Measurements from ENCODE around the gene BRCA2. TPM values are rescaled to one million over a fixed set of nuclear protein-coding genes. Genes with fewer than 3 reads are reported as not detected.

Gene BRCA2, protein sequence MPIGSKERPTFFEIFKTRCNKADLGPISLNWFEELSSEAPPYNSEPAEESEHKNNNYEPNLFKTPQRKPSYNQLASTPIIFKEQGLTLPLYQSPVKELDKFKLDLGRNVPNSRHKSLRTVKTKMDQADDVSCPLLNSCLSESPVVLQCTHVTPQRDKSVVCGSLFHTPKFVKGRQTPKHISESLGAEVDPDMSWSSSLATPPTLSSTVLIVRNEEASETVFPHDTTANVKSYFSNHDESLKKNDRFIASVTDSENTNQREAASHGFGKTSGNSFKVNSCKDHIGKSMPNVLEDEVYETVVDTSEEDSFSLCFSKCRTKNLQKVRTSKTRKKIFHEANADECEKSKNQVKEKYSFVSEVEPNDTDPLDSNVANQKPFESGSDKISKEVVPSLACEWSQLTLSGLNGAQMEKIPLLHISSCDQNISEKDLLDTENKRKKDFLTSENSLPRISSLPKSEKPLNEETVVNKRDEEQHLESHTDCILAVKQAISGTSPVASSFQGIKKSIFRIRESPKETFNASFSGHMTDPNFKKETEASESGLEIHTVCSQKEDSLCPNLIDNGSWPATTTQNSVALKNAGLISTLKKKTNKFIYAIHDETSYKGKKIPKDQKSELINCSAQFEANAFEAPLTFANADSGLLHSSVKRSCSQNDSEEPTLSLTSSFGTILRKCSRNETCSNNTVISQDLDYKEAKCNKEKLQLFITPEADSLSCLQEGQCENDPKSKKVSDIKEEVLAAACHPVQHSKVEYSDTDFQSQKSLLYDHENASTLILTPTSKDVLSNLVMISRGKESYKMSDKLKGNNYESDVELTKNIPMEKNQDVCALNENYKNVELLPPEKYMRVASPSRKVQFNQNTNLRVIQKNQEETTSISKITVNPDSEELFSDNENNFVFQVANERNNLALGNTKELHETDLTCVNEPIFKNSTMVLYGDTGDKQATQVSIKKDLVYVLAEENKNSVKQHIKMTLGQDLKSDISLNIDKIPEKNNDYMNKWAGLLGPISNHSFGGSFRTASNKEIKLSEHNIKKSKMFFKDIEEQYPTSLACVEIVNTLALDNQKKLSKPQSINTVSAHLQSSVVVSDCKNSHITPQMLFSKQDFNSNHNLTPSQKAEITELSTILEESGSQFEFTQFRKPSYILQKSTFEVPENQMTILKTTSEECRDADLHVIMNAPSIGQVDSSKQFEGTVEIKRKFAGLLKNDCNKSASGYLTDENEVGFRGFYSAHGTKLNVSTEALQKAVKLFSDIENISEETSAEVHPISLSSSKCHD (N-terminal part only)
- 6.0 and 7.5 TPM in 2 replicates for total RNA-seq
- 5.7 TPM for total RNA-seq (2013)
- 1.2 and 1.7 TPM in 2 replicates for polyA plus RNA-seq
- 2.3 and 4.5 TPM in 2 replicates for polyA minus RNA-seq

DNA sequence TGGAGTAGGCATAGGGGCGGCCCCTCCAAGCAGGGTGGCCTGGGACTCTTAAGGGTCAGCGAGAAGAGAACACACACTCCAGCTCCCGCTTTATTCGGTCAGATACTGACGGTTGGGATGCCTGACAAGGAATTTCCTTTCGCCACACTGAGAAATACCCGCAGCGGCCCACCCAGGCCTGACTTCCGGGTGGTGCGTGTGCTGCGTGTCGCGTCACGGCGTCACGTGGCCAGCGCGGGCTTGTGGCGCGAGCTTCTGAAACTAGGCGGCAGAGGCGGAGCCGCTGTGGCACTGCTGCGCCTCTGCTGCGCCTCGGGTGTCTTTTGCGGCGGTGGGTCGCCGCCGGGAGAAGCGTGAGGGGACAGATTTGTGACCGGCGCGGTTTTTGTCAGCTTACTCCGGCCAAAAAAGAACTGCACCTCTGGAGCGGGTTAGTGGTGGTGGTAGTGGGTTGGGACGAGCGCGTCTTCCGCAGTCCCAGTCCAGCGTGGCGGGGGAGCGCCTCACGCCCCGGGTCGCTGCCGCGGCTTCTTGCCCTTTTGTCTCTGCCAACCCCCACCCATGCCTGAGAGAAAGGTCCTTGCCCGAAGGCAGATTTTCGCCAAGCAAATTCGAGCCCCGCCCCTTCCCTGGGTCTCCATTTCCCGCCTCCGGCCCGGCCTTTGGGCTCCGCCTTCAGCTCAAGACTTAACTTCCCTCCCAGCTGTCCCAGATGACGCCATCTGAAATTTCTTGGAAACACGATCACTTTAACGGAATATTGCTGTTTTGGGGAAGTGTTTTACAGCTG is at the start of gene BRCA2, which contains the start of gene ZAR1L:
Gene BRCA2 (plus strand): TSS at position 271 of the 790 bp plus-strand sequence. CDS start 953 bp downstream, outside the sequence.
Gene ZAR1L (minus strand): TSS at position 126 of the 790 bp plus-strand sequence. CDS start 3,438 bp downstream, outside the sequence.
- peaks cover 15% of the 10 kb centered on the region for H3K4me1 Mint-ChIP-seq
- DNase-seq: peak; percentile 94
- 1% methylated on average over 58 of the region's 60 CpGs for WGBS (ENCODE audit: insufficient coverage)
- H3K9me3 Mint-ChIP-seq (ENCODE audit: insufficient read depth): no peaks in the 10 kb centered on the region
- H2AFZ ChIP-seq (ENCODE audit: insufficient read depth, low read depth, low read length, poor library complexity, severe bottlenecking): peak within 1 kb of the TSS; percentile 71
- H3K4me2 ChIP-seq (replicated peaks; ENCODE audit: low read depth, low read length, poor library complexity, severe bottlenecking): peak within 1 kb of the TSS; percentile 84
- no peaks in the 10 kb centered on the region for H3K27me3 Mint-ChIP-seq
- peak within 1 kb of the TSS; percentile 99 for H3K27ac Mint-ChIP-seq
- intact Hi-C loops (cut with micrococcal nuclease): loop anchor here (1.0 to 10.0 kb wide), 8 partner anchors 111 to 1698 kb away; partner anchors contain the start of genes N4BP2L2, PDS5B and USPL1
- peak within 1 kb of the TSS; percentile 91 for H3K4me3 Mint-ChIP-seq
- ATAC-seq (ENCODE audit: low read depth): peak; percentile 90
- H4K20me1 ChIP-seq (ENCODE audit: control insufficient read depth, insufficient read depth, low read length, poor library complexity, severe bottlenecking): no peaks in the 10 kb centered on the region
- H3K9me3 ChIP-seq (ENCODE audit: control extremely low read depth in 1 of 3, control insufficient read depth in 2 of 3, insufficient read depth in 1 of 3, low read length in 2 of 3): peaks cover 0 to 6% (median 0%) of the 10 kb centered on the region in 3 donors
- H3K4me1 ChIP-seq (ENCODE audit: control insufficient read depth in 2 of 2, insufficient read depth in 2 of 2, low read length in 2 of 2): peaks cover 7 to 20% of the 10 kb centered on the region in 2 donors
- H3K79me2 ChIP-seq (ENCODE audit: control insufficient read depth, insufficient read depth, low read length): peaks cover 3% of the 10 kb centered on the region
- H3K27ac ChIP-seq (ENCODE audit: low read length in 2 of 2): peak within 1 kb of the TSS; percentile 99 to 100
- TF ChIP-seq, protein P1, sequence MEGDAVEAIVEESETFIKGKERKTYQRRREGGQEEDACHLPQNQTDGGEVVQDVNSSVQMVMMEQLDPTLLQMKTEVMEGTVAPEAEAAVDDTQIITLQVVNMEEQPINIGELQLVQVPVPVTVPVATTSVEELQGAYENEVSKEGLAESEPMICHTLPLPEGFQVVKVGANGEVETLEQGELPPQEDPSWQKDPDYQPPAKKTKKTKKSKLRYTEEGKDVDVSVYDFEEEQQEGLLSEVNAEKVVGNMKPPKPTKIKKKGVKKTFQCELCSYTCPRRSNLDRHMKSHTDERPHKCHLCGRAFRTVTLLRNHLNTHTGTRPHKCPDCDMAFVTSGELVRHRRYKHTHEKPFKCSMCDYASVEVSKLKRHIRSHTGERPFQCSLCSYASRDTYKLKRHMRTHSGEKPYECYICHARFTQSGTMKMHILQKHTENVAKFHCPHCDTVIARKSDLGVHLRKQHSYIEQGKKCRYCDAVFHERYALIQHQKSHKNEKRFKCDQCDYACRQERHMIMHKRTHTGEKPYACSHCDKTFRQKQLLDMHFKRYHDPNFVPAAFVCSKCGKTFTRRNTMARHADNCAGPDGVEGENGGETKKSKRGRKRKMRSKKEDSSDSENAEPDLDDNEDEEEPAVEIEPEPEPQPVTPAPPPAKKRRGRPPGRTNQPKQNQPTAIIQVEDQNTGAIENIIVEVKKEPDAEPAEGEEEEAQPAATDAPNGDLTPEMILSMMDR (IDR thresholded peaks at IDR 0.05): no peak
- no peak for TF ChIP-seq EZH2 (IDR thresholded peaks at IDR 0.05; ENCODE audit: borderline replicate concordance, insufficient read depth, low read depth, low read length, poor library complexity, severe bottlenecking)
- peak within 1 kb of the TSS; percentile 89 for H3K9ac ChIP-seq (ENCODE audit: low read length)
- CTCF ChIA-PET: interaction anchor here (0.9 to 2.0 kb wide), 11 partner anchors 47 to 1227 kb away, joined by 3 to 23 read pairs (median 4); partner anchors contain the start of gene N4BP2L1
- POLR2A ChIA-PET: interaction anchor here (0.6 to 2.9 kb wide), 8 partner anchors 8 to 405 kb away, joined by 3 to 17 read pairs (median 6); partner anchors contain the start of genes N4BP2L1, N4BP2L2 and PDS5B
- H3K27me3 ChIP-seq (replicated peaks in 1 of 4; ENCODE audit: control extremely low read depth in 1 of 4, control insufficient read depth in 3 of 4, insufficient read depth in 4 of 4, low read length in 3 of 4): no peaks in the 10 kb centered on the region
- peak within 1 kb of the TSS; percentile 74 to 91 (median 82) for H3K4me3 ChIP-seq (ENCODE audit: control extremely low read depth in 1 of 5, extremely low read depth in 1 of 5, insufficient read depth in 1 of 5, low read depth in 2 of 5, low read length in 4 of 5)
- H3K36me3 ChIP-seq (replicated peaks in 1 of 2; ENCODE audit: control extremely low read depth in 1 of 2, control insufficient read depth in 1 of 2, extremely low read depth in 1 of 2, insufficient read depth in 2 of 2, low read length in 1 of 2): no peaks in the 10 kb centered on the region

Data from B cell (primary cell).